ENCODE measurements around the gene PRKN. TPM values are rescaled to one million over a fixed set of nuclear protein-coding genes. Genes with fewer than 3 reads are reported as not detected.

Gene PRKN
- total RNA-seq, 1 experiment from 2014 or later, result 0.46 TPM

- no TSS peak for BruUV-seq (replicated peaks)
These were observed 527.5 kb downstream of the PRKN start for GRCh38 chr6:162200041-162200440.

GRCh38 chr6:162198925-162199324 lies 528.6 kb downstream of the PRKN start:
- BruUV-seq (replicated peaks), result no TSS peak
- H3K4me3 ChIP-seq (ENCODE audit: low read depth in 2 of 2, low read length in 2 of 2), result no peak overlapping the region
- in situ Hi-C loops (cut with HindIII; ENCODE audit: low pct_unique_long_range_greater_than_20kb, low sequenced_read_pairs) (no loop called here), intact Hi-C loops (cut with micrococcal nuclease; ENCODE audit: unreplicated experiment) (no loop called here)
- TF ChIP-seq POLR2AphosphoS5 (IDR thresholded peaks at IDR 0.05; ENCODE audit: low read depth, low read length), result no peak
- TF ChIP-seq, protein P1, sequence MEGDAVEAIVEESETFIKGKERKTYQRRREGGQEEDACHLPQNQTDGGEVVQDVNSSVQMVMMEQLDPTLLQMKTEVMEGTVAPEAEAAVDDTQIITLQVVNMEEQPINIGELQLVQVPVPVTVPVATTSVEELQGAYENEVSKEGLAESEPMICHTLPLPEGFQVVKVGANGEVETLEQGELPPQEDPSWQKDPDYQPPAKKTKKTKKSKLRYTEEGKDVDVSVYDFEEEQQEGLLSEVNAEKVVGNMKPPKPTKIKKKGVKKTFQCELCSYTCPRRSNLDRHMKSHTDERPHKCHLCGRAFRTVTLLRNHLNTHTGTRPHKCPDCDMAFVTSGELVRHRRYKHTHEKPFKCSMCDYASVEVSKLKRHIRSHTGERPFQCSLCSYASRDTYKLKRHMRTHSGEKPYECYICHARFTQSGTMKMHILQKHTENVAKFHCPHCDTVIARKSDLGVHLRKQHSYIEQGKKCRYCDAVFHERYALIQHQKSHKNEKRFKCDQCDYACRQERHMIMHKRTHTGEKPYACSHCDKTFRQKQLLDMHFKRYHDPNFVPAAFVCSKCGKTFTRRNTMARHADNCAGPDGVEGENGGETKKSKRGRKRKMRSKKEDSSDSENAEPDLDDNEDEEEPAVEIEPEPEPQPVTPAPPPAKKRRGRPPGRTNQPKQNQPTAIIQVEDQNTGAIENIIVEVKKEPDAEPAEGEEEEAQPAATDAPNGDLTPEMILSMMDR (IDR thresholded peaks at IDR 0.05), result 0 out of 2 replicates have a peak, but pooled peaks have one; percentile 10
- no peaks in the 10 kb centered on the region for H3K4me1 ChIP-seq (ENCODE audit: control insufficient read depth, insufficient read depth, low read length)
- DNase-seq (ENCODE audit: low read depth, low spot score) (no peak), ATAC-seq (no peak)
- H3K9me3 ChIP-seq (ENCODE audit: control insufficient read depth, insufficient read depth, low read depth, low read length), result no peaks in the 10 kb centered on the region
- no peaks in the 10 kb centered on the region for H3K27me3 ChIP-seq (ENCODE audit: control insufficient read depth, insufficient read depth, low read length)
- H3K27ac ChIP-seq (ENCODE audit: low read length), result no peak overlapping the region
- ChIA-PET CTCF (no interaction called here), POLR2A (no interaction called here)
- no peaks in the 10 kb centered on the region; the same call in 1 of the 2 replicates for H3K36me3 ChIP-seq (ENCODE audit: control insufficient read depth, insufficient read depth, low read length)

More at GRCh38 chr6:162200041-162200440, 527.5 kb downstream of the PRKN start:
- in situ Hi-C loops (cut with HindIII; ENCODE audit: low pct_unique_long_range_greater_than_20kb, low sequenced_read_pairs) (no loop called here), intact Hi-C loops (cut with micrococcal nuclease; ENCODE audit: unreplicated experiment) (no loop called here)
- Histone ChIP-seq H3K27ac (ENCODE audit: low read length) (no peak overlapping the region), H3K4me1 (ENCODE audit: control insufficient read depth, insufficient read depth, low read length) (no peaks in the 10 kb centered on the region), H3K27me3 (ENCODE audit: control insufficient read depth, insufficient read depth, low read length) (no peaks in the 10 kb centered on the region), H3K36me3 (ENCODE audit: control insufficient read depth, insufficient read depth, low read length) (no peaks in the 10 kb centered on the region), H3K9me3 (ENCODE audit: control insufficient read depth, insufficient read depth, low read depth, low read length) (no peaks in the 10 kb centered on the region), H3K4me3 (ENCODE audit: low read depth in 2 of 2, low read length in 2 of 2) (no peak overlapping the region)
- POLR2A ChIA-PET, result no interaction called here
- ATAC-seq (no peak), DNase-seq (ENCODE audit: low read depth, low spot score) (no peak)
- CTCF ChIA-PET, result no interaction called here
- TF ChIP-seq REST (IDR thresholded peaks at IDR 0.05; ENCODE audit: insufficient read depth in 1 of 2, low read depth in 2 of 2, low read length in 1 of 2) (no peak), TCF7L2 (IDR thresholded peaks at IDR 0.05; ENCODE audit: low read depth, low read length) (no peak), SIN3A (IDR thresholded peaks at IDR 0.05; ENCODE audit: borderline replicate concordance, insufficient read depth, low read depth, low read length) (no peak), POLR2AphosphoS5 (IDR thresholded peaks at IDR 0.05; ENCODE audit: low read depth, low read length) (no peak)
- TF ChIP-seq, protein P1 (IDR thresholded peaks at IDR 0.05), result no peak
